Fibroblast of lung (primary cell): Measurements from ENCODE around the gene IKZF3. TPM values are rescaled to one million over a fixed set of nuclear protein-coding genes. Genes with fewer than 3 reads are reported as not detected.
"Not testable (repeated sequence)": the region's sequence is repeated elsewhere in the genome, so short reads cannot be mapped to it uniquely, and the experiment has no call there.

Experiments used
- DNase-seq, 2 donors: peaks; one replicate each; pipeline versions ENCODE4 v3.0.0 to v3.0.0-alpha.2; 2010; ENCODE audit warnings: low read depth in 2 of 2
- H2AFZ ChIP-seq: 2 replicates; pipeline ENCODE4 v1.5.1; 2012; ENCODE audit warnings: low read length, control low read depth, inconsistent platforms
- H3K27ac ChIP-seq: 2 replicates; pipeline ENCODE4 v1.5.1; 2011; ENCODE audit warnings: low read length, control low read depth; ENCODE audit not compliant: insufficient read depth
- H3K27me3 ChIP-seq: 2 replicates; pipeline ENCODE4 v1.5.1; 2011; ENCODE audit warnings: mild to moderate bottlenecking, low read length; ENCODE audit not compliant: control insufficient read depth, insufficient read depth
- H3K36me3 ChIP-seq: 2 replicates; pipeline ENCODE4 v1.5.1; 2011; ENCODE audit warnings: low read length; ENCODE audit not compliant: control insufficient read depth, insufficient read depth
- H3K4me1 ChIP-seq: 2 replicates; pipeline ENCODE4 v1.5.1; 2011; ENCODE audit warnings: low read length; ENCODE audit not compliant: control insufficient read depth, insufficient read depth; ENCODE audit errors: extremely low read depth
- H3K4me2 ChIP-seq: 2 replicates; pipeline ENCODE4 v1.5.1; 2011; ENCODE audit warnings: low read length, control low read depth; ENCODE audit not compliant: insufficient read depth; ENCODE audit errors: extremely low read depth
- H3K4me3 ChIP-seq, 4 experiments: fragments of 200-600 bp in 1 of 4; sonication (generic) in 1 of 4; replicated peaks in 1 of 4; 2 replicates each; pipeline ENCODE4 v1.5.1; 2011 to 2016; ENCODE audit warnings: low read length in 4 of 4, low read depth in 3 of 4, mild to moderate bottlenecking in 3 of 4, control low read depth in 2 of 4, inconsistent platforms in 1 of 4, mixed read lengths in 1 of 4; ENCODE audit not compliant: insufficient read depth in 1 of 4; ENCODE audit errors: control extremely low read depth in 1 of 4
- H3K79me2 ChIP-seq: 2 replicates; pipeline ENCODE4 v1.5.1; 2012; ENCODE audit warnings: mild to moderate bottlenecking, low read length, inconsistent platforms; ENCODE audit not compliant: control insufficient read depth, insufficient read depth
- H3K9ac ChIP-seq: 2 replicates; pipeline ENCODE4 v1.5.1; 2011; ENCODE audit warnings: mild to moderate bottlenecking, low read length, control low read depth; ENCODE audit not compliant: insufficient read depth
- H3K9me3 ChIP-seq: 2 replicates; pipeline ENCODE4 v1.5.1; 2012; ENCODE audit warnings: low read depth, low read length; ENCODE audit not compliant: control insufficient read depth, insufficient read depth
- H4K20me1 ChIP-seq: 2 replicates; pipeline ENCODE4 v1.5.1; 2011; ENCODE audit warnings: low read length; ENCODE audit not compliant: control insufficient read depth, insufficient read depth; ENCODE audit errors: extremely low read depth
- CTCF ChIP-seq, 2 donors: IDR thresholded peaks in 1 of 2; conservative IDR thresholded peaks in 1 of 2; 1 replicate in 1 of 2; 2 replicates in 1 of 2; pipeline ENCODE4 v1.5.1; 2011 to 2012; ENCODE audit warnings: low read length in 2 of 2, control low read depth in 1 of 2, inconsistent platforms in 1 of 2, low read depth in 1 of 2, mild to moderate bottlenecking in 1 of 2
- EZH2 ChIP-seq: IDR thresholded peaks from 2 replicates; pipeline ENCODE4 v1.5.1; 2012; ENCODE audit warnings: low read length, control low read depth, mild to moderate bottlenecking; ENCODE audit errors: missing control alignments
- polyA plus RNA-seq, 2 donors: library from polyadenylated mRNA; depleted of rRNA in 1 of 2; stranded (reverse) in 1 of 2; unstranded in 1 of 2; fragments of >200 nt; gene quantifications; 2 replicates each; pipeline ENCODE4 v1.2.1, GENCODE V29; 2011 to 2012; ENCODE audit warnings: missing spikeins in 1 of 2
- total RNA-seq: library from RNA; depleted of rRNA; stranded (reverse); fragments of >200 nt; gene quantifications from 2 replicates; pipeline ENCODE4 v1.2.1, GENCODE V29; 2014

The IKZF3 gene
- total and polyA plus RNA-seq, 2 donors (not counting 1 experiment from before 2014, with no cell fraction given): not detected

GRCh38 chr17:39726617-39727016 lies 137.5 kb downstream of the IKZF3 start:
- peaks cover 20% of the 10 kb centered on the region for H3K36me3 ChIP-seq
- no peak for TF ChIP-seq CTCF (conservative IDR thresholded peaks at IDR 0.05 in 1 of 2, IDR thresholded peaks at IDR 0.05 in 1 of 2; ENCODE audit: low read depth in 1 of 2, low read length in 2 of 2)
- no peak for TF ChIP-seq EZH2
- H3K79me2 ChIP-seq: no peaks in the 10 kb centered on the region
- no peak overlapping the region for H3K27ac ChIP-seq
- no peak overlapping the region for H2AFZ ChIP-seq
- DNase-seq: no peak
- H3K9me3 ChIP-seq: no peaks in the 10 kb centered on the region
- no peaks in the 10 kb centered on the region for H3K4me1 ChIP-seq
- H3K4me3 ChIP-seq: no peak overlapping the region
- H3K4me2 ChIP-seq: no peak overlapping the region
- no peaks in the 10 kb centered on the region for H4K20me1 ChIP-seq
- no peaks in the 10 kb centered on the region for H3K27me3 ChIP-seq
- H3K9ac ChIP-seq: no peak overlapping the region

GRCh38 chr17:39725923-39726322 lies 138.2 kb downstream of the IKZF3 start:
- not testable (repeated sequence) for H3K4me3 ChIP-seq, H3K9me3 ChIP-seq, H3K79me2 ChIP-seq, DNase-seq, H3K27me3 ChIP-seq, H2AFZ ChIP-seq, H3K4me1 ChIP-seq, H3K4me2 ChIP-seq, H4K20me1 ChIP-seq, H3K9ac ChIP-seq, H3K27ac ChIP-seq
- H3K36me3 ChIP-seq: peaks cover 20% of the 10 kb centered on the region

- Histone ChIP-seq H3K79me2 (no peaks in the 10 kb centered on the region), H3K4me2 (no peak overlapping the region), H3K9me3 (no peaks in the 10 kb centered on the region), H2AFZ (no peak overlapping the region), H3K4me1 (no peaks in the 10 kb centered on the region), H3K27ac (no peak overlapping the region), H4K20me1 (no peaks in the 10 kb centered on the region), H3K9ac (no peak overlapping the region), H3K4me3 (no peak overlapping the region), H3K27me3 (no peaks in the 10 kb centered on the region), H3K36me3 (peaks cover 20% of the 10 kb centered on the region)
- TF ChIP-seq EZH2: no peak
- no peak for TF ChIP-seq CTCF (conservative IDR thresholded peaks at IDR 0.05 in 1 of 2, IDR thresholded peaks at IDR 0.05 in 1 of 2; ENCODE audit: low read depth in 1 of 2, low read length in 2 of 2)
- no peak for DNase-seq
Observed at GRCh38 chr17:39724731-39725130, 139.4 kb downstream of the IKZF3 start.
